Body of pancreas (tissue), 4 donors: Measurements from ENCODE around the gene ARHGAP15.

Experiments
- POLR2A ChIP-seq, 3 donors: fragments of 450-650 bp; IDR thresholded peaks; one replicate each; pipeline ENCODE4 v1.6.1; 2016; ENCODE audit warnings: antibody characterized with exemption in 3 of 3, mild to moderate bottlenecking in 2 of 3
- TF ChIP-seq, protein P1 (sequence below), 7 experiments: fragments of 450-650 bp in 4 of 7; fragments of 200-600 bp in 3 of 7; sonication (generic) in 3 of 7; IDR thresholded peaks; one replicate each; pipeline ENCODE4 v1.5.1; 2016 to 2019; ENCODE audit warnings: antibody characterized with exemption in 7 of 7

DNA sequence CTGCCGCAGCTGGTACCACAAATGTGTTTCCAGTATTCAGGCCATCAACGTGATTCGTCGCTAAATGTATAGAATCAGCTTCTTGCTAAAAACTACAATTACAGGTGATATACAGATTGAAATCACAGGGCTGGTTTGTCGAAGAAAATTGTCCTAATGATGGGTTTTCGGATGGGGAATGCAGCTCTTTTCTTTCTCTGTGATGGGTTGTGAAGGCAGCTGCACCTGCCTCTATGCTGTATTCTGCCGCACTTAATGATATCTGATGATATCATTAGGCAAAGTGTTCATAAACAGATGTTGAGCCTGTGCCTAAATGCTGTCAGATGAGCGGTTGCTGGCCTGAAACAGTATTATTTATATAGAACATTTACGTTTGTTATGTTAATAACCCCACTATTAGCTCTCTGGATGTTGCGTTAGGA is 218.1 kb downstream of the ARHGAP15 start:
- TF ChIP-seq, protein P1, sequence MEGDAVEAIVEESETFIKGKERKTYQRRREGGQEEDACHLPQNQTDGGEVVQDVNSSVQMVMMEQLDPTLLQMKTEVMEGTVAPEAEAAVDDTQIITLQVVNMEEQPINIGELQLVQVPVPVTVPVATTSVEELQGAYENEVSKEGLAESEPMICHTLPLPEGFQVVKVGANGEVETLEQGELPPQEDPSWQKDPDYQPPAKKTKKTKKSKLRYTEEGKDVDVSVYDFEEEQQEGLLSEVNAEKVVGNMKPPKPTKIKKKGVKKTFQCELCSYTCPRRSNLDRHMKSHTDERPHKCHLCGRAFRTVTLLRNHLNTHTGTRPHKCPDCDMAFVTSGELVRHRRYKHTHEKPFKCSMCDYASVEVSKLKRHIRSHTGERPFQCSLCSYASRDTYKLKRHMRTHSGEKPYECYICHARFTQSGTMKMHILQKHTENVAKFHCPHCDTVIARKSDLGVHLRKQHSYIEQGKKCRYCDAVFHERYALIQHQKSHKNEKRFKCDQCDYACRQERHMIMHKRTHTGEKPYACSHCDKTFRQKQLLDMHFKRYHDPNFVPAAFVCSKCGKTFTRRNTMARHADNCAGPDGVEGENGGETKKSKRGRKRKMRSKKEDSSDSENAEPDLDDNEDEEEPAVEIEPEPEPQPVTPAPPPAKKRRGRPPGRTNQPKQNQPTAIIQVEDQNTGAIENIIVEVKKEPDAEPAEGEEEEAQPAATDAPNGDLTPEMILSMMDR (IDR thresholded peaks at IDR 0.05) = no peak
- no peak for TF ChIP-seq POLR2A (IDR thresholded peaks at IDR 0.05)
